GM18511 (cell line): Measurements from ENCODE around the gene UBD.

Experiments used
- ATAC-seq: cut with Tn5 transposase; IDR thresholded peaks from one replicate; pipeline ENCODE4 v1.9.1; 2021; ENCODE audit warnings: mild to moderate bottlenecking, moderate library complexity; ENCODE audit not compliant: unreplicated experiment

Gene UBD

DNA sequence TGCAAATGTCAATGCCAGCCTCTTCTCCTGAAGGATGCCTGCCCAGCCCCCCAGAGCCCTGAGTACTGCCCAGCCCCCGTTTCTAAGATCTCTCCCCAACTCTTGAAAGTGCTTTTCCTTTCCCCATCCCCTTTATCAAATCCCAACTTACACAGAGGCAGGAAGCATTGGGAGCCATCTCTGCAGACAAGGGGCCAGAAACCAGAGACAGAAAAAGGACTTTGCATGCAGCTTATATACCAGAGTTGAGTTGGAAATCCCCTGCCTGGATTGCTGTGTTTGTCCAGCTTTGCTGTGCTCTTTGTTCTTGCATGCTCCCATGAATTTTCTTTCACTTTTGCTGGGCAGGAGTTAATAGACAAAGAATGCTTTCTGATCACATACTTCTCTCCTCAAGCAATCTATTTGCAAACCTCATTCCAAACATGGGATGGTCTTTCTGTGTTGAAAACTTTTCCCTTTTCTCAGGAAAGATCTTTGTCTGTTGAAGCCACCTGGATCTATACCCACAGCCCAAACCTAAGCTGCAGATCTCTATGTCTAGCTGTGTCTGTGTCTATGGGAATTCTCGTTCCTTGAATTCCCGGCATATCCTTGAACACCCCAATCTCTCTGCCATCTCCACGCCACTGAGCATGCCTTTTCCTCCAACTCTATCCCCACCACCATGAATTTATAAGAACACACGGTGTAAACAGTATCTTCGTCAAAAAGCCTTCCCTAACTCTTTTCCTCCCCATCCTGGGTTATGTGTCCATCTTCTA is at the start of gene UBD:
TSS of gene UBD (minus strand) at position 209 of the 764 bp plus-strand sequence. CDS start at position 178, 31 bp downstream.
- ATAC-seq: no peak

GRCh38 chr6:29608131-29608530 is 48.6 kb upstream of the UBD start:
- ATAC-seq: no peak

- ATAC-seq: no peak
Observed at GRCh38 chr6:29603930-29604329, 44.4 kb upstream of the UBD start.

DNA sequence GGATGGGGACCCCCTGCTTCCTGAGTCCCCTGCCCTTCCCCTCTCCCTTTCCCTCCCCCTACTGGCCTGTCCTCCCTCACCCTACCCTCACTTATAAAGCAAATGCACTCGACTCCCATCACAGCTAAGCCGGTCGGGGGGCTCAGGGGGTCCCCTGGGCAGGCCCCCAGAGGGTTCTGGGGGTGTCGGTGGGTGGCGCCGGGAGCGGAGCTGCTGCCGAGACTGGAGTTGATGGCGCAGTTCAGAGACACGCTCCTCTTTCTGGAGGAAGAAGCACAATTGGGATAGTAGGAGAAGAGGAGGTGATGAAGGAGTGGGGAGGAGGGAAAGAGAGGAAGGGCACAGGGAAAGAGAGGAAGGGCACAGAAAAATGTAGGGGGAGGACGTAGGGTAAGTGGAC is 43.9 kb upstream of the UBD start:
- no peak for ATAC-seq

DNA sequence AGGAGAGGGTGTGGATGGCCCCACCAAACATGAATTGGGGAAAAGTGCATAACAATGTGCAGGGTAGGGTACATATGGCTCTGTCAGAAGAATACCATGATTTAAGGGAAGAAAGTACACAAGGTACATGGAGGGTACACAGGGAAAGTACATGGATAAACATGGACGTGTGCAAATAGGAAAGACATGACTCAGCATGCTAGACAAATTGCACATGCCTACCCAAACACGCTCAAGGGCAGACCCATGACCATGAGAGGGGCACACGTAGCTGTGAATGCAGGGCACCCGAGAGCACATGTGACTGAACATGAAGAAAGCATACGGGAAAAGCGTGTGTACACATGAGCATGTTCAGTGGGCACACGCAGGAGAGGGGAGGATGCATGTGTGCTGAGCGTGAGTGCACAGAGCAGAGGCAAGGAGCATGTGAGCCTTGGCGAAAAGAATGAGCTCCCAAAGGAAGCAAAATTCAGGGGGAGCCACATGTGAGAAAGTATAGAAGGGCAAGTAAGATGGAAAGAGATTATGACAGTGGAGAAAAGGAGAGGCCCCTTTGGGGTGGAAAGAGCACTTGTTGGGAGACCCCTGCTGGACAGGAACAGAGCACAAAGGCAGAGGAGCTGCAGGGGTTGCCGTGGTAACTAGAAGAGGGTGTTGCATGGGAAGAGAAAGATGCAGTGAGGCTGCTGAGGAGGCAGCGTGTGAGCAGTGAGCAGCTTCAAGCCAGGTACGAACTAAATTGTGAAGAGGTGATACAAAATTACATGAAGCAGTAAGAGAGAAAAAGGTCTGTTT is 43.2 kb upstream of the UBD start:
- no peak for ATAC-seq

- no peak for ATAC-seq
Observed at GRCh38 chr6:29598172-29598747, 38.7 kb upstream of the UBD start.

GRCh38 chr6:29597184-29597583 is 37.7 kb upstream of the UBD start:
- ATAC-seq: no peak

DNA sequence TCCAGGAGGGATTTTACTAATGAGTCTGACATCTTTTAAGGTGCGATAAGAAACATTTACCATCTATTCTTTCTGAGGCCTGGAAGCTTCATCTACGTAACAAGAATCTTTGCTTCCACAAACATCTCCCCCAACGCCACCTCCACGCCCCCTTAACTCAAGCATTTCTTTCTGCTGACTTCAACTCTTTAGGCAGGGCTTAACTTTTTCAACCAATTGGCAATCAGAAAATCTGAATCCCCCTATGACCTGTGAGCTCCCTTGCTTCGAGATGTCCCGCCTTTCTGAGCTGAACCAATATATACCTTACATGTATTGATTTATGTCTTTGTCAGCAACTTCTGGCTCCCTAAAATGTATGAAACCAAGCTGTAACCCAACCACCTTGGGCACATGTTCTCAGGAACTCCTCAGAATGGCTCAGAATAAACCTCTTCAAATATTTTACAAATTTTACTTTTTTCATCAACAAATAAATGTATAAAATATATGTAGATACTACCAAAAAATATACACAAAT is 36.9 kb upstream of the UBD start:
- ATAC-seq: no peak

- ATAC-seq: no peak
Observed at GRCh38 chr6:29593199-29593855, 33.8 kb upstream of the UBD start.

DNA sequence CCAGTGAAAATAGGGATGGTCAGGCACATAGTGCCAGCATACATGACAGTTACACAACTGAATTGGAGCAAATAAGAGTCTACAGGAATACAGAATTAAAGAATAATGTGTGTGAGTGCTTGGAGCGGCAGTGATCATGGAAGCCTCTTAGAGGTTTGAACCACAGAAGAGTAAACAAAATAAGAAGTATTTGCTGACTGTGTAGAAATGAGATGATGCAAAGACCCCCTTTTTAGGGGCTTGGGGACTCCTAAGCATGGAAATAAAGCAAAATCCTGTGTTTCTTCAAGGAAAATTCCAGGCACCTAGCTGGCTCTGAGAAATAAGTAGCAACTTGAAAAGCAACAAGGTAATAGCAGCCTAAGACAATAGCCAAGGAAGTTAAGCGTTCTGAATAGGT is 32.1 kb upstream of the UBD start:
- ATAC-seq: no peak

GRCh38 chr6:29590218-29590808 is 30.8 kb upstream of the UBD start:
- ATAC-seq: no peak

DNA sequence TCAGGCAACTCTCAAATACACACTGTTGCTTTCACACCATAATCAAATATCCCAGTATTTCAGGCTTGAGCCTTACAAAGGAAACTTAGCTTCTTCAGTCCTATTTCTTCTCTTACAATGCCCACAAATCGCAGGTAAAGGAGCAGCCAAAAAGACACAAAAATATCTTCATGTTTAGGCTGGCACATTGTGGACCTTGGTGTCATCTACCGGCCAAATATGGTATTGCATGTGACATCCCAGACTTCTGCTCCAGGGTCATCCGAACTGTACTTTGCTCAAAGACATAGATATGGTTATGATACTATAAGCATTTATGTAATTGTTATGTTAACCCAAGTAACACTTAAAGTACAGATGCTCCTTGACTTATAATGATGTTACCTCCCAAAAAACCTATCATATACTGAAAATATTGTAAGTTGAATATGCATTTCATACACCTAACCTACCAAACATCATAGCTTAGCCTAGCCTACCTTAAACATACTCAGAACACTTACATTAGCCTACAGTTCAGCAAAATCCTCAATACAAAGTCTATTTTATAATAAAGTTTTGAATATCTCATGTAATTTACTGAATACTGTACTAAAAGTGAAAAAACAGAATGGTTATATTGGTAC is 30.0 kb upstream of the UBD start:
- ATAC-seq: no peak

GRCh38 chr6:29584821-29585220 is 25.3 kb upstream of the UBD start, which contains the start of gene OR2H2:
Gene OR2H2 (plus strand): TSS chr6:29585121. CDS start chr6:29587945, 2,824 bp downstream.
- no peak for ATAC-seq

GRCh38 chr6:29577544-29577943 is 18.0 kb upstream of the UBD start:
- no peak for ATAC-seq

DNA sequence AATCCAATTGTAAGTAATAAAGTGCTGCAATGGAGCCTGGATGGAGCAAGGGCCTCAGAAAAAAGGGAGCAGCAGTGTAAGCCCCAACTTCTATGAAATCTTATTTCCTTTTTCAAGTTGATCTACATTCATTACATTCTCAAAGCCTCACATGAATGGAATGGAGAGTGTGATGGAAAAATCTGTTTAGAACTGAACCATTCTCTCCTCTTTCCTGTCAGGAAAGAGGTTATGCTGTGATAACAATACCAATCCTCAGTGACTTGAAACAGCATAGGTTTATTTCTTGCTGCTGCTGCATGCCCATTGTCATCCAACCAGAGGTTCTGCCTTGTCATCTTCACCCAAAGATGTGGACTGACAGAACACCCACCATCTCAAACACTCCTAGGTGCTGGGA is 16.5 kb upstream of the UBD start:
- ATAC-seq: no peak

DNA sequence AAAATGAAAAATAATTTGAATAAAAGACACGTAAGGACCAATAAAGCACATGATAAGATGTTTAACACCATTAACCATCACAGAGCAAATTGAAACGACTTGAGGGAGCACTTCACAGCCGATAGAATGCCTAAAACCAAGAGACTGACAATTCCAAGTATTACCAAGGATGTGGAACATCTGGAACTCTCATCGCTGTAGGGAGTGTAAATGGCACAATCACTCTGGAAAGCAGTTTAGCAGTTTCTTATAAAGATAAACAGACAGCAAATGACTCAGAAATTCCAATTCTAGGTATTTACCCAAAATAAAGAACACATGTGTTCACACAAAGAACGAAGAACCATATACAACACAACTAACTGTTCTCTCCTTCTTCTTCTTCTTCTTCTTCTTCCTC is 8.5 kb upstream of the UBD start:
- ATAC-seq: no peak

DNA sequence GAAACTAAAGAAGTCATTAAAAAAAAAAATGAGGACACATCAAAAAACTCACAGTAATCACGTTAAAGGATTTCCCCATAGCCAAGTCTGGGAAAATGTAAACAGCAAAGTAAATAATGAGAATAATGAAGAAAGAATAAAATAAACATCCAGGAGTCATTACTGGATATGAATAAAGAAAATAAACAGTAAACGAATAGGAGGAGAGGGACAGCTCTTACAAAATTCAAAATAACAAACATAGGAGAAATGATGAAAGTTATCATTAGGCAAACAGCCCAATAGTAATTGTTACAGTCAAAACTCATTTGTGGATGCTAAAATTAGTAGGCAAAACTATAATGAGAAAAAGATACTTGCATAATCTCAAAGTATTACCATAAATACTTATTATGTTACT is 8.0 kb upstream of the UBD start:
- no peak for ATAC-seq

GRCh38 chr6:29566856-29567255 is 7.3 kb upstream of the UBD start:
- no peak for ATAC-seq

GRCh38 chr6:29564875-29565274 is 5.3 kb upstream of the UBD start:
- ATAC-seq: no peak

DNA sequence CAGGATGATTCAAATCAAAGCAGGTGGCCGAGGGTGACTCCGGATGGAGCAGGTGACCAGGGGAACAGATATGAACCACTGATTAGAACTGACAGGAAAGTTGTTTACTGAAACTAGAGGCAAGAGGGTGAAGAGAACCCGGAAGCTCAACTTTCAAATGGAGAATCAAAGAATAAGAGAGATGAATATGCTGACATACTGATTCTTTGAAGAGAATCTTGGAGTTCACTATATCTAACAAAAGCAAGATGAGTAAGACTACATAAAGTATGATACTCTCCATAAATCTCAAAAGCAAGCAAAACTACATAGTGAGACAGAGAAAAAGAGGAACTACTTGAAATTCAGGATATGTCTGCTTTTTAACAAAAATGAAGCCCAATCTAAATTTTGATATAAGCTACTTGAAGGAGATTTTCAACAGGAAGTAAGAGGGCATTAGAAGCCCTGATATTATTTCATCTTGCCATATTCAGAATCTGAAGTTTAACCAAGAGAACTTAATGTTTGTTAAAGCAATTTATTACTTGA is 4.0 kb upstream of the UBD start:
- ATAC-seq: no peak
